Right lobe of liver (tissue), 6 donors: ENCODE measurements around the gene ADORA1. TPM values are rescaled to one million over a fixed set of nuclear protein-coding genes. Genes with fewer than 3 reads are reported as not detected.

ENCODE experiments used
- ATAC-seq, 4 donors: fragments of 200-7000 bp; cut with Tn5 transposase; one replicate each; pipeline ENCODE4 v1.9.1; 2020; ENCODE audit warnings: mild to moderate bottlenecking in 4 of 4, moderate library complexity in 4 of 4
- DNase-seq, 3 donors: peaks; one replicate each; pipeline ENCODE4 v3.0.0-alpha.2; 2020
- H3K27ac ChIP-seq, 3 donors: fragments of 200-600 bp; one replicate each; pipeline ENCODE4 v1.8.0; 2022
- H3K27me3 ChIP-seq, 2 donors: fragments of 200-600 bp; one replicate each; pipeline ENCODE4 v1.8.0; 2022
- H3K36me3 ChIP-seq, 4 donors: fragments of 200-600 bp; sonication (generic) in 1 of 4; one replicate each; pipeline versions ENCODE4 v1.5.1 to v1.8.0; 2017 to 2022; ENCODE audit warnings: control low read depth in 1 of 4
- H3K4me1 ChIP-seq, 4 donors: fragments of 200-600 bp; sonication (generic) in 1 of 4; one replicate each; pipeline versions ENCODE4 v1.5.1 to v1.8.0; 2017 to 2022; ENCODE audit warnings: control low read depth in 1 of 4
- H3K4me3 ChIP-seq, 3 donors: fragments of 200-600 bp; one replicate each; pipeline ENCODE4 v1.8.0; 2022
- H3K9me3 ChIP-seq, 4 donors: fragments of 200-600 bp; sonication (generic) in 1 of 4; one replicate each; pipeline versions ENCODE4 v1.5.1 to v1.8.0; 2017 to 2022; ENCODE audit warnings: control low read depth in 1 of 4
- CTCF ChIP-seq, 4 donors: fragments of 200-600 bp in 3 of 4; fragments of 450-650 bp in 1 of 4; IDR thresholded peaks; one replicate each; pipeline versions ENCODE4 v1.5.1 to v1.8.0; 2016 to 2022; ENCODE audit warnings: antibody characterized with exemption in 4 of 4, mild to moderate bottlenecking in 2 of 4
- POLR2A ChIP-seq: fragments of 450-650 bp; IDR thresholded peaks from one replicate; pipeline ENCODE4 v1.6.1; 2017; ENCODE audit warnings: antibody characterized with exemption, mild to moderate bottlenecking
- WGBS: methylation state at CpG from one replicate; pipeline ENCODE4 v1.1.6; 2018; ENCODE audit warnings: low coverage, low lambda C conversion rate; ENCODE audit not compliant: insufficient coverage; ENCODE audit errors: missing lambda C conversion rate; 5-methylcytosine and 5-hydroxymethylcytosine counted together
- intact Hi-C, 2 donors: fragments of 100-400 bp; cut with DNase I; formaldehyde crosslinking; loops; one replicate each; pipeline versions ENCODE4 v1.11.2 to v1.14.1; 2022
- total RNA-seq, 6 experiments: library from RNA; depleted of rRNA in 2 of 6; stranded (reverse); fragments of >200 nt in 2 of 6; fragmentation: NEBNext Ultra II Directional in 3 of 6; extraction: Animal tissue kit (Norgen Biotek cat#: 25700) in 3 of 6; gene quantifications; one replicate each; pipeline versions ENCODE4 v1.1.0 to v1.2.4, GENCODE V29; 2016 to 2023
- donor health status: DM: no; HTN: yes; CAD: no.
- donor health status: DM: no; HTN: no; CAD: no.
- donor health status: DM: no; HTN: no; CAD: no.
- donor health status: DM: no; HTN: yes; CAD: no.
- donor health status: DM: no; HTN: yes; CAD: no.

ADORA1 gene
- total RNA-seq, 6 experiments from 2014 or later: 0.31 to 0.78 (median 0.39) TPM; not detected in 1

GRCh38 chr1:203184467-203184866, 56.9 kb downstream of the ADORA1 start:
- no peaks in the 10 kb centered on the region for H3K9me3 ChIP-seq
- DNase-seq (no peak), ATAC-seq (no peak)
- WGBS: 30% methylated on average over 2 of the region's 4 CpGs
- H3K4me1 ChIP-seq: no peaks in the 10 kb centered on the region
- H3K4me3 ChIP-seq: no peak overlapping the region
- intact Hi-C loops: no loop called here
- TF ChIP-seq POLR2A: no peak
- TF ChIP-seq CTCF (IDR thresholded peaks at IDR 0.05): no peak
- H3K27ac ChIP-seq: no peak overlapping the region
- H3K36me3 ChIP-seq: no peaks in the 10 kb centered on the region
- H3K27me3 ChIP-seq: no peaks in the 10 kb centered on the region

- peak in 1 of 3 donors; percentile 43 for DNase-seq
- WGBS: 90% methylated on average over 9 of the region's 10 CpGs
- intact Hi-C loops: no loop called here
These were observed 57.5 kb downstream of the ADORA1 start for GRCh38 chr1:203185061-203185461.

GRCh38 chr1:203185585-203185984, 58.1 kb downstream of the ADORA1 start:
- H3K27ac ChIP-seq: no peak overlapping the region
- no peak overlapping the region for H3K4me3 ChIP-seq
- WGBS: 89% methylated on average over 1 of the region's 4 CpGs
- H3K9me3 ChIP-seq: no peaks in the 10 kb centered on the region
- TF ChIP-seq POLR2A (no peak), CTCF (IDR thresholded peaks at IDR 0.05) (no peak)
- H3K4me1 ChIP-seq: no peaks in the 10 kb centered on the region
- no peaks in the 10 kb centered on the region for H3K27me3 ChIP-seq
- intact Hi-C loops: no loop called here
- H3K36me3 ChIP-seq: no peaks in the 10 kb centered on the region
- peak in 1 of 3 donors; percentile 37 for DNase-seq
- peak in 1 of 4 donors; percentile 14 for ATAC-seq

More at GRCh38 chr1:203185061-203185461, 57.5 kb downstream of the ADORA1 start:
- H3K9me3 ChIP-seq: no peaks in the 10 kb centered on the region
- TF ChIP-seq POLR2A (no peak), CTCF (IDR thresholded peaks at IDR 0.05) (no peak)
- H3K27me3 ChIP-seq: no peaks in the 10 kb centered on the region
- H3K4me3 ChIP-seq: no peak overlapping the region
- no peaks in the 10 kb centered on the region for H3K4me1 ChIP-seq
- ATAC-seq: no peak
- no peaks in the 10 kb centered on the region for H3K36me3 ChIP-seq
- no peak overlapping the region for H3K27ac ChIP-seq

- Histone ChIP-seq H3K27ac (no peak overlapping the region), H3K4me1 (no peaks in the 10 kb centered on the region), H3K36me3 (no peaks in the 10 kb centered on the region), H3K27me3 (no peaks in the 10 kb centered on the region), H3K4me3 (no peak overlapping the region), H3K9me3 (no peaks in the 10 kb centered on the region)
- intact Hi-C loops: no loop called here
- peak in 1 of 3 donors; percentile 37 for DNase-seq
- ATAC-seq: no peak
- WGBS: 77% methylated on average over 5 of the region's 5 CpGs
- TF ChIP-seq POLR2A: no peak
- no peak for TF ChIP-seq CTCF (IDR thresholded peaks at IDR 0.05)
These were observed 58.5 kb downstream of the ADORA1 start for GRCh38 chr1:203186091-203186445.
